Measurements from ENCODE around the gene CIAO2B. TPM values are rescaled to one million over a fixed set of nuclear protein-coding genes. Genes with fewer than 3 reads are reported as not detected.
"Not testable (repeated sequence)": the region's sequence is repeated elsewhere in the genome, so short reads cannot be mapped to it uniquely, and the experiment has no call there.

Gene CIAO2B
- total RNA-seq, 1 donor from 2014 or later, result 101 TPM

DNA sequence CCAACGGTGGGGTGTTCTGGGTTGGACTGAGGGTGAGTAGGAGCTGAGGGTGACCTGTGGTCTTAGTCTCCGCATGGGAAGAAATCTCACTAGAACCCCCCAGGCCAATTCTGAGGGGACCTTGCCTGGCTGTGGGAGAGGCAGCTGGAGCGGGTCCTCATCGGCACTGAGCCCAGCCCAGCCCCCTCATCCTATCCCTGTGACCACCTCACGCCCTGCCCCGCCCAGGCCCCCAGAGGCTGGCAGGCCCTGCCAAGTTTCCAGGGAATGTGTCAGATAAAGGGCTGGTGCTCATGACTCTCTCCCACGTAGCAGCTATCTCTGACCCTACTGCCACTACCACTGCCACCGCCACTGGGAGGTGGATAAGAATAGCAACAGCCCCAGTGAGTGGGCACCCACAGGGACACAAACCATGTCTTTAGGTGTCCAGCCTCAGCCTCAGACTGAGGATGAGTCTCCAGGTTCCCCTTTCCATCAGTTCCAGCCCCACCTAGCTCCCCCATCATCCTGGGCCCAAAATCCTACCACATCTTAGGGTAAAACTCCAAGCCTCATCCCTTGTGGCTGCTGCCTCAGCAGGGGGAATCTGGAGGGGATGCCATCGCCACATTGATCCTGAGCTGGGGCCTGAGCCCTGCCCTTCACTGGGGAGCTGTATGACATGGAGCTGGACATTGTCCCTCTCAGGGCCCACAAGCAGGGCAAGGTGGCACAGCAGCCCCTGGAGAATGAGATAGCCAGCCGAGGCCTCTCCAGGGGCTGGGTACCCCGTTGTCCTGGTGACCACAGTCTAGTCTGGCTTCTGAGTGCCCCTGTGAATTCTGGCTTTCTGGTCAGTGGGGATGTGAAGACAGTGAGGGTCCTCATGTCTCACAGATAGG is 30.4 kb downstream of the CIAO2B start:
- DNase-seq, result peak; percentile 63

DNA sequence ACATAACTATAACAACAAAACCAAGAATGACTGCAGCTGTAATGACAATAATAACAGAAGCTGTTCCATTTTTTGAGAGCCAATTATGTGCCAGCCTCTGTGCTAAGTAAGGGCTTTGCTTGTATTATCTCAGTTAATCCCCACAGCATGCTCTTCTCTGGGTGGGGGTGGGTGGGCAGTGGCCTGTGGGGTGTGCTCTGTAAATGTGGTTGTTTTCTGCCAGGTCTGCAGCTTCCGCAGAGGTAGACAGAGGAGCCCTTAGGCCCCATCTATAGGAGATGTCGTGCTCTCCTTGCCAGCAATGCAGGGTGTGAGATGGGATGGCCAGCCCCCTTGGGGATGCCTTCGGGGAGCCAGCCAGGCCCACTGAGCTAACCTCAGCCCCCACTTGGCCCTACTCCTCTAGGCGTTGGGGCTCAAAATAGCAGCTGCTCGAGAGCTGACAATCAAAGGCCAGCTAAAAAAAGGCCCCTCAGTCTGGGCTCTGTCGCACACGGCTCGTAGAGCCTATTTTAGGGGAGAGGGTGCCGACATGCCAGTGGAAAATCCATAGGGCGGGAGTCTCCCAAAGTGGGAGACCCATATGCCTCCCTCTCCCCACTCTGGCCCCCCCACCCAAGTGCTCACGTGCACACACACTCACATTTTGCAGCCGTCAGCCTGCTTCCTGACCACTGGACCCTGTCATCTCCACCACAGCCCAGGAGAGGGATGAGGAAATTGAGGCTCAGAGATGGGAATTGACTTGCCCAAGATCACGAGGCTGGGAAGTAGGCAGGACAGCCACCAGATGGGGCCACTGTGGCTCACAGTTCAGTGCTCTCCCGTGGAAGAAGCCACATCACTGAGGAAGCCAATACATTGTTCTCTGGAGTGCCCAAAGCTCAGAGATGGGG is 31.3 kb downstream of the CIAO2B start:
- peak; percentile 75 for DNase-seq

DNA sequence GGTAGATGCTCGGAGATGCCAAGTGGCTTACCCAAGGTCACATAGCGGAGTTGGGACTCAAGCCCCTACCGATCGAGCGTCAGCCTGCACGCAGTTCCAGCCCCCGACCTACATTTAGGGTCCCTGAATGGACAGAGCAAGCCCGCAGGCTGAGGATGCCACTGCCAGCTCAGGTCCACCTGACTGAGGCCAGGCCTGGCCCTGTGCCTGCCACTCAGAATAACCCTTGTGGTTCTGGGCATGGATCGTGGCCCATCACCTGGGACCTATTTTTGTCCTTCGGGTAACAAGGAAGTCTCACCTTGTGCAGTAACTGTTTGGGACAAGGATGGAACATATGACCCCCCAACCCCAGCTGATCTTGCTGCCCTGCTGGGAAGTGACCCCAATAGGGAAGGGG is 32.6 kb downstream of the CIAO2B start:
- no peak for DNase-seq

DNA sequence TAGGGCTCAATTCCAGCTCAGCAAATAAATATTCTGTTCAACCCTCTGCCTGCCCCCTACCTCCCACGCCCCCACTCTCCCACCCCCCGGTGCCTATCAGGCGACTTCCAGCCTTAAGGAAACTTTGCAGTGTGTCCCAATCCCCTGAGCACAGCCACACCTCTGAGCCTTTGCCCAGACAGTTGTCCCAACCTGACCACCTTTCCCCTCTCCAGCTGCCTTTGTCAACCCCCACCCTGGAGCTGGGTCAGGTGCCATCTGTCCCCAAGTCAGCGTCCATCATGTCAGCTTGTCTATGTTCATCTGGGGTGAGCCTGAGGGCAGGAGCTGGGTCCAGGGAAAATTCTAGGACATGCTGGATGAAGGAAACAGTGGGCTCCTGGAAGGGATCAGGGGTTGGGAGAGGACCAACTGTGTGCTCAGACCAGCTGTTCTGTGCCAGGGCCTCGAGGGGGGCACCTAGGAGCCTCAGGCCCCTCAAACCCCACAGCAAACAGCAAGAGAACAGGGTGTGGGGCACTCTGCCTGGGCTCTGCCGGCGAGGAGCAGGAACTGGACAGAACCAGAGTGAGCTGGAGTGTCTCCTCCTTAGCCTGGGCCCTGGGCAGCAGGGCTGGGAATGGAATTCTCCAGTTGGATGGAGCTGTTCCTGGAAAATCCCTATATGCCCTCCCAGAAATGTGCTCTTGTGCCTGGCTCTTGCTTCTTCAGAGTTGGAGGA is 33.3 kb downstream of the CIAO2B start:
- DNase-seq, result no peak

DNA sequence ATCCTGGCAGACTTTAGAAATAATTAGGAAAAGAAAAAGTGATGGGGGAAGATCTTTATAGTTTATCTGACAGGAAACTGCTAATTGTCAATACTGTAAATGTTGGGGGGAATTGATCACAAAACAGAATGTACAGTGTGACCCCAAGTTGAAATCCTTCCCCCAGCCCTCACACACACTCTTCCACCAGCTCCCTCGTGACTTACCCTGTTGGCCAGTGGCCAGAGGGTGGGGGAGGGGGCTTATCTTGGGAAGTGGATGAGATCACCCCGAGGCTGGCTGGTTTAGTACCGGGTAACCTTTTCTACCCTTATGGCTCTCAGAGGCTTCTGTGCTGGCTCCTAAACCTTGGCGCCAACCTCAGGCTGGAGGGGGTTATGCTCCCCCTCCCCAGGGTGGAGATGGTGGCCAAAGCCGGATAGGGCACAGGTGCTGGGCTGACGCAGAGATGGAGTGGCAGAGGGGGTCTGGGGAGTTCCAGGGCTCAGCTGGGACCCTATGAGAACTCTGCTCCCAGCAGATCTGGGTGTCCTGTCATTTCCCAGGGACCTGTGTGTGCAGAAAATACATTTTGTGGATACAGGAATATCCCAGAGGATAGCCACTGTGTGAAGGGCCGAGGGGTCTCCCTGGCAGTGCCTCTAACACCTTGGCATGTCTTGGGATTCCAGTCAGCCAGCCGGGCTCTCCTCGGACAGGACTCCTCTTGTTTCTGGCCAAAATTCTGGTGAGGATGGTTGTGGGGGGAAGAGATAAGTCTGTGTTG is 34.1 kb downstream of the CIAO2B start:
- peak; percentile 77 for DNase-seq

DNA sequence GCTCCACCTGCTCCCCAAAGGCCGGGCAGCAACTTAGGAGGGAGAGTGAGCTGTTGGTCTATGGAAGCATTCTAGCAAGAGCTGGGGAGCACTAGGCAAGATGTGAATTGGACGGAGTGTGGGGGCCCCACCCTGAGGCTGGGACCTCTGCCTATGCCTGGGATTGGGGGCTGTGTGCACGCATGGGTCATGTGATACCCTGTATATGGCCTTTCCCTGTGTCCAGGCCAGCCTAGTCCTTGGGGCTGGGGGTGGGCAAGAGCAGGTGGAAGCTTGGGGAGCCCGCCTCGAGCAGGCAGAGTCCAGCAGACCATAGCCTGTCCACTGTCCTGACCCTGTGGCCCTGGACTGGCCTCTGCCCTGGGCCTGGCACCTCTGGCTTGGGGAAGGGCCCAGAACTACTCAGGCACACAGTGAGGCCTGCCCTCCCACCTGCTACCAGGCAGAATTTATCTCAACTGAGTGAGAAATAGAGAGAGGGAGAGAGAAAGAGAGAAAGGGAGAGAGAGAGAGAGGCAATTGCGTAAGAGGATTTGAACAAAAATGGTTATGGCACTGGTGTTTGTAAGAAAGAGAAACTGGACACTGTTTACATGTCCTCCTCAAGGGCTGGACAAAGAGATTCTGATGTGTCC is 34.8 kb downstream of the CIAO2B start:
- DNase-seq, result no peak

DNA sequence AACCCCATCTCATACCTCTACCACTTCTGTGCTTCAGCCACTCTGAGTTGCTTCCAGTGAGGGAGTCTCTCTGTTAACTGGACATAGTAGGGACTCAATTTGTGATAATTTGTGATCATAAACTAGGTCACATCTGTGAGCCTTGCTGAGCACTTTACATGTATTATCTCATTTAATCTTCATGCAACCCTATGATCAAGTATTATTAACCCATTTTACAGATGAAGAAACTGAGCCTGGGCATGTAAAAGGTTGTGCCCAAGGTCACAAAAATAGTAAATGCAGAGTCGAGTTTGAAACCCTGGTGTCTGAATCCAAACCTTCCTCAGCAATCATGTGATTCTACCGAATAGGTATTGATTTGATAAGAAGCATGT is 35.3 kb downstream of the CIAO2B start:
- DNase-seq, result no peak

DNA sequence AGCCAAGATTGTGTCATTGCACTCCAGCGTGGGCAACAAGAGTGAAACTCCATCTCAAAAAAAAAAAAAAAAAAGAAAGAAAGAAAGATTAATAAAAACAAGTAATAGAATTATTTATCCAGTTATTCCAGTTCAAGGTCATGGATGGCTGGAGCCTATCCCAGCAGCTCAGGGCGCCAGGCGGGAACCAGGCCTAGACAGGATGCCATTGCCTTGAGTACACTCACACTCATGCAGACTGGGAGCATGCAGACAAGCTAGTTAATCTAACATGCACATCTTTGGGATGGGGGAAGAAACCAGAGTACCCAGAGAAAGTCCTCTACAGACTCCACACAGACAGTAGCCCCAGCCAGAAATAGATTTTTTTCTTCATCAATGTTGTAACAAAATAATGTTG is 36.0 kb downstream of the CIAO2B start:
- no peak for DNase-seq

DNA sequence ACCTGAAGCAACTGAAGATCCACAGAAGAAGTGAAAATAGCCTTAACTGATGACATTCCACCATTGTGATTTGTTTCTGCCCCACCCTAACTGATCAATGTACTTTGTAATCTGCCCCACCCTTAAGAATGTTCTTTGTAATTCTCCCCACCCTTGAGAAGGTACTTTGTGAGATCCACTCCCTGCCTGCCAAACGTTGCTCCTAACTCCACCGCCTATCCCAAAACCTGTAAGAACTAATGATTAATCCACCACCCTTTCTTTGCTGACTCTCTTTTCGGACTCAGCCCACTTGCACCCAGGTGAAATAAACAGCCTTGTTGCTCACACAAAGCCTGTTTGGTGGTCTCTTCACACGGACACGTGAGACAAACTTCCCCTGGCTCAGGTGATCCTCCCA is 37.5 kb downstream of the CIAO2B start:
- not testable (repeated sequence) for DNase-seq

DNA sequence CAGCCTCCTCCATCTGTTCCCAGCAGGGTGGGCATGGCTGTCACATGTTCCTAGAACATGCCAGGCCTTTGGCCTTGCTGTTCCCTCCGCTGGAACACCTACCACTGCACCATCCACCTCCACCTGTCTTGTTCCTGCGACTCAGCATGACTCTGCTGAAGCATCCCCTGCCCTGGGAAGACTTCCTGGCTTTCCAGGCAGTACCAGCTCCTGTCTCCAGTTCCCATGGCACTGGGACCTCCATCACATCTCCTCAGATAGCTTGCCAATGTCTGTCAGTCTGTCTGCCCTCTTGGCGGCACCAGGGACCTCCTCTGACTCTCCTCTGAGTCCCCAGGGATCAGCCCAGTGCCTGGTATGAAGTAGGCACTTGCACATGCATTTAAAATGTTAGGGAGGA is 38.2 kb downstream of the CIAO2B start:
- no peak for DNase-seq

DNA sequence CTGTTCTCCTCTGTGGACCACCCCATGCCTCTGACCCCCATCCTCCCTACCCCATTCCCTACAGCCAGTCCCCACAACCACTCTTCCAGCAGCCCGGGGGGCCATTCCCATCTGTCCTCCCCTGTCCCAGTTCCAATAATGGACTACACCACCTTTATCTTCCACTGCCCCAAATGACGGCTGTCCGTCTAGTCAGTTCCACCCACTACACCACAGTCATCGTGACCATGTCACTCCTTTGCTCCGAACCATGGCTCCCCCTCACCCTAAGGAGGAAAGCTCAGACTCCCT is 38.6 kb downstream of the CIAO2B start:
- no peak for DNase-seq

DNA sequence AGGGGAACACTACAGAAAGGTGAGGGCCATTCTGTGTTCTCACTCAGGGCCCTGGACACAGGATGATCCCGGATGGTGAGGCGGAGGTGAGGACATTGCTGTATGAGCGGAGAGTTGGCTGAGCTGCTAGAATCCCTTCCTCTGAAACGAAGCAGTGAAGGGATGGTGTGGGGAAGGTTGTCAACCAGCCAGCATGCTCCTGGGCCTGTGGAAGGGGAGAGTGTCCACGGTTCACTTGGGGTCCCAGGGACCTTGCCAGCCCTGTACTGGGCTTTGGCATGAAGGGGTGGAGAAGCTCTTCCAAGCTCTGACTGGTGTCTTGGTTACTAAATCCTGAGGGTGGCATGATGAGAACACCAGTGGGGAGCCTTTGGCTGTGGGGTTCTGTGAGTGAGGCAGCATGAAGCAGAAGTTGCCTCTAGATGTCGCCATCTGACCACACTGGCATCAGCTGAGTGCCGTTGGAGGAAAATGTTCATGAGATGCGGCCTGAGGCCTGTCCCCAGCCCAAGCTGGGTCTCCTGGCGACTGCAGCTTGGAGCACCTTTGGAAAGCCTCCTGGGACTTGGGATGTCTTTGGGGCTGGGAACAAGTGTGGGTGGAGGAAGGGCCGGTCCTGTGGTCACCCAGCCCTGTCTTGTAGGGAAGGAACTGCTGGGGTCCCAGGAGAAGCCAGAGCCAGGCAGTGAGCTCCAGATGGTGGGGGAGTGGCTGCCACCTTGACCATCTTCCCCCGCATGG is 39.1 kb downstream of the CIAO2B start:
- peak; percentile 85 for DNase-seq

DNA sequence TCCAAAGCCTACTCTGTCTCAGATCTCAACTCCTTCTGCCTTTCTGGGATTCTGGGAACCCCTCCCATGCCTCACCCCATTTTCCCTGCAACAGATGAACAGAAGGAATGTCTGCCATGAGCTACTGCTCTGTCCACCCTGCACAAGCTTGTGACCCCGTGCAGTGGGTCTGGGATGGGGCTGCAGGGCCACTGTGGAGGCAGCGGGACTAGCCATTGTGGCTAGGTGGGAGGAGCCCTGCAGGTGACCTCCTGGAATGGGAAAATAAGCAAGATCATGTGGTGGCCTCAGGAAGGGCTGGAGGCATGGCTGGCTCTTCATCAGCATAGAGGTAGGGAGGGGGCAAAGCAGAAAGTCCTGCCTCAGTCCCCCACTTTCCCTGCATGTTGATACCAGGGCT is 40.1 kb downstream of the CIAO2B start:
- no peak for DNase-seq

DNA sequence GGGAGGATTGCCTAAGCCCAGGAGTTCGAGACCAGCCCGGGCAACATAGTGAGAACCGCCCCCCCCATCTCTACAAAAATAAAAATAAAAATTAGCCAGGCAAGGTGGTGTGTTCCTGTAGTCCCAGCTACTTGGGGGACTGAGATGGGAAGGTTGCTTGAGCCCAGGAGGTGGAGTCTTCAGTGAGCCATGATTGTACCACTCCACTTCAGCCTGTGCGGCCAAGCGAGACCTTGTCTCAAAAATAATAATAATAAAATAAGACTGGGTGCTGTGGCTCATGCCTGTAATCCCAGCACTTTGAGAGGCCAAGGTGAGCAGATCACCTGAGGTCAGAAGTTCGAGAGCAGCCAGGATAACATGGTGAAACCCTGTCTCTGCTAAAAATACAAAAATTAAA is 42.4 kb downstream of the CIAO2B start:
- DNase-seq, result no peak

DNA sequence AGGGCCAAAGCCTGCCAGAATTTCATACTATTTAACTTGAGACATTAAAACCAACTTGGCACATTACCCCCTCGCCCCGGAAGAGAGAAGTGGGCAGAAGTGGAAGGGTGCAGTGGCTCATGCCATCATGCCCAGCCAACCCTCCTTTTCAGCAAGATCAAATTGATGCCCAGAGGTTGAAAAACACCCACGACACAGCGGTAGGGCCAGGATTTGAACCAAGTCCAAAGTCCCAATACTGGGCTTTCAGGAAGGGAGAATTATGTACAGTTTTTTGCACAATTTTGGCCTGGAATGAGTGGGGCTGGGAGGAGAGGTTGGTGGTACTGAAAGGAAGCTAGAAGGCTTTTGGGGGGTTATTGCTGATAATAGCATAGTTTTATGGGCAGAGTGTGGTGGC is 42.8 kb downstream of the CIAO2B start:
- no peak for DNase-seq

DNA sequence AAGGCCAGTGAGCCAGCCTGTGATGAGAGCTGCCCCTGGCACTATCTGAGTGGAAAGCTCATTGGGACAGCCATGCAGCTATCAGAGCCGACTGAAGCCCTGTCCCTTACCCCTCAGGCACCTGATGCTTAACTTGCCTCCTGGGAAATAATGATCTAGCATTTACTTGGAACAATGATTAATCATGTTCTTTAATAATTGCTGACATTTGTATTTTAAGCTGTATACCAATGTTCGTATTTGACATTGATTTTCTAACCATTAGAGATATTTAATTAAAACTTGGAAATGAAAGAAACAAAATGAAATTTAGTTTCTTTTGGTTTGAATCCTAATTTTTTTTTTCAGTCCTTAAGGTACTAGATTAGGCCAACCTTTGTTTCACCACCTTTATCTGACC is 43.4 kb downstream of the CIAO2B start:
- DNase-seq, result no peak

DNA sequence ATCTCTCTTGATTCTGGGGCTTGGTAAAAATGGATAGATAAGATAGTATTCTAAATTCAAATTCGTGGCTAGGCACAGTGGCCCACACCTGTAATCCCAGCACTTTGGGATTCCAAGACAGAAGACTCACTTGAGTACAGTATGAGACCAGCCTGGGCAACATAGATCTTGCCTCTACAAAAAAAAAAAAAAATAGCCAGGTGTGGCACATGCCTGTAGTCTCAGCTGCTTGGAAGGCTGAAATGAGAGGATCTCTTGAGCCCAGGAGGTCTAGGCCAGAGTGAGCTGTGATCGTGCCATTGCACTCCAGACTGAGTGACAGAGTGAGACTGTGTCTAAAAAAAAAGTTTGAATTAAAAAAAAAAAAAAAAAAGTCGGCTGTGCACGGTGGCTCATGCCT is 44.6 kb downstream of the CIAO2B start:
- no peak for DNase-seq

DNA sequence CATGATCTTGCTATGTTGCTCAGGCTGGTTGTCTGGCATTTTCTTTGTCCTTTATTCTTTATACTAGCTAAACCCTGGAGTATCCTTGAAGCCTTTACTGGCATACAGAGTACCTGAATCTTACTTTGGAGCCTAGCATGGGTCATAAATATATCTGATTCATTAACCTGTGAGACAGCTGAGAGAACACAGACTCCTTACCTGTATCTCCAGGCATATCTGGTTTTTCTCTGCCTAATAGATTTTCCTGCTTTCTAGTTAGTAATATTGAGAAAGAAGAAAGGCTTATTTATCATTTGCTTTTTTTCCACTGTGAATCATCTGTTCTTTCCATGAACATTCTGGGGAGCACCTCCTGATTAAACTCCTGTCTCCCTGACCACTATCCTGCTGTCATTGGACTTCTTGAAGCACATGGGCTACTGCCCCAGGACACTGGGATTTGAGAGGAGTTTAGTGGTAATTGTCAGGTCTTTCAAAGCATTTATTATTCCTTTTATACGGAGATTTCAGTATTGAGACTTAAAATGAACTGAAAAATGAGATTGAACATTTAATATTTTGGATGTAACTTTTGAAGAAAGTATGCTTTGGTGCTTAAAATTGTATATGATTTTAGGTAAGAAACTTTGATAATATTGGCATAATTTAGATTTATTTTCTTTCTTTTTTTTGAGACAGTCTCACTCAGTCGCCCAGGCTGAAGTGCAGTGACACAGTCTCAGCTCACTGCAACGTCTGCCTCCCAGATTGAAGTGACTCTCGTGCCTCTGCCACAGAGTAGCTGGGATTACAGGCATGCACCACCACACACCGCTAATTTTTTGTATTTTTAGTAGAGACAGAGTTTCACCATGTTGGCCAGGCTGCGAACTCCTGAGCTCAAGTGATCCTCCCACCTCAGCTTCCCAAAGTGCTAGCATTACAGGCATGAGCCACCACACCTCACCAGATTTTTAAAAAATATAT is 45.3 kb downstream of the CIAO2B start:
- no peak for DNase-seq

DNA sequence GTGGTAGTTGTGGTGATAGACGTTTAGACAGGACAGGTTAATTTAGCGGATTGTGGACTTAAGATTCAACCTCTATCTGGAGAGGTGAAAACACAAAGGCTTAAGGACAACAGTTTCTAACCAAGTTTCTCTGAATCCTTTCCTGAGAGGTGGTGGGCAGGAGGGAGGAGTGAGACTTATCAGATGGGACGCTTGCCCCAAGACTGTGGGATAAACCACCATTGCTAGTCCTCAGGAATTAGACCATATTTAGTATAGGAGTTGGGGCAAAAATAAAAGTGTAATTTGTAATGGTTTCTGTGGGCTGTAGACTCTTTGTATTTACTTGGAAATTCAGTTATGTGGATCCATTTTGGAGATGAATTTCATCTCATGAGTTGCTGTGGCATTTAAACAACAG is 47.3 kb downstream of the CIAO2B start:
- DNase-seq, result no peak

DNA sequence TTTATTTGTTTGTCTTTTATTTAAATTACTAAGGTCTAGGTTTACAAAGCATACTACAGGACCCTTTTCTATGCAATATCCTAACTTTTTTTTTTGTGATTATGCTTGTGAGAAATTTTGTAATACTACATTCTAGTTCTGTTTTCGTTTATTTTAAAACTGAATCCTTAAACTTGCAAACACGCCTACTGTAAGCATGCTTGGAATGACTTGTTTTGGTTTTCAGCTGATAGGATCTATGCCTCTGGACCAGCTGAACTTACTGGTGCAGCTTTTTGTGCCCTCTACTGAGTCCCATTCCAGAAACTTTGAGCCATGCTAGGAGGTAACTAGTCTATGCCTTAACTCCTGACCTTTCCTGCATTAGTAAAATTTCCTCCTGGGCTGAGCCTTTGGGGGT is 47.9 kb downstream of the CIAO2B start:
- DNase-seq, result no peak
